ENCODE measurements around the gene TRIO.
"Not testable (repeated sequence)": the region's sequence is repeated elsewhere in the genome, so short reads cannot be mapped to it uniquely, and the experiment has no call there.

TRIO gene

DNA sequence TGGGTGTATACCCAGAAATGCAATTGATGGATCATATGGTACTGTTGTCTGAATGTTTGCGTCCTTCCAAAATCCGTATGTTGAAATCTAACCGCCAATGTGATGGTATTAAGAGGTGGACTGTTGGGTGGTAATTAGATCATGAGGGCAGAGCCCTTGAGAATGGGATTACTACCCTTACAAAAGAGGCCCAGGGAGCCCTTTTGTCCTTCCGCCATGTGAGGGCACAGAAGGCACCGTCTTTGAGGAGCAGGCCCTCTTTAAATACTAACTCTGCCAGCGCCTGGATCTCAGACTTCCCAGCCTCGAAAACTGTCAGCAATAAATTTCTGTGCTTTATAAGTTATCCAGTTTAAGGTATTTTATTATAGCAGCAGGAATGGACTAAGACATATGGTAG lies 282.4 kb downstream of the TRIO start:
- peaks cover 5% of the 10 kb centered on the region for H3K36me3 ChIP-seq (ENCODE audit: control insufficient read depth, insufficient read depth, low read length)
- H3K4me1 ChIP-seq (ENCODE audit: control insufficient read depth, insufficient read depth, low read length), result peaks cover 12% of the 10 kb centered on the region
- H3K9me3 ChIP-seq (ENCODE audit: control insufficient read depth, low read length), result no peaks in the 10 kb centered on the region
- H3K9ac ChIP-seq (ENCODE audit: low read length), result no peak overlapping the region
- no peaks in the 10 kb centered on the region for H3K27me3 ChIP-seq (ENCODE audit: control insufficient read depth, insufficient read depth, low read length)
- no peak overlapping the region for H3K4me3 ChIP-seq (ENCODE audit: low read length)

DNA sequence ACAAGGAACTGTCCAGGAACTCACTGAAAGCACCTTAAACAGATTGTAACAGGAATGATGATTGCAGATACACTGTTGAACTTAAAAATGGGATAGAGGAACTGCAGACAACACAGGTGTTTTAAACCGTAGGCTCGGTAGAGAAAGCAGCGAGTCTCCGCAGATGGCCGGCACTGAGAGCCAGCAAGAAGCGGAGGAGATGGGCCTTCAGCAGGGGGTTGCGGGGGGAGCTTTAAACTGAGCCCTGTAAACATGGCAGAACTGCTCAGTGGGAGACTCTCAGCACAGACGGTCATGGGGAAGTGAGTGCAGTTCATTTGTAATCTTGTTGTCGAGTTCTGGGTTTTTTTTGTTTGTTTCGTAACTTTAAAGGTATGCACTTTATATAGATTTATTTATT lies 283.4 kb downstream of the TRIO start:
- peaks cover 5% of the 10 kb centered on the region for H3K36me3 ChIP-seq (ENCODE audit: control insufficient read depth, insufficient read depth, low read length)
- no peak overlapping the region for H3K9ac ChIP-seq (ENCODE audit: low read length)
- no peak overlapping the region for H3K4me3 ChIP-seq (ENCODE audit: low read length)
- H3K9me3 ChIP-seq (ENCODE audit: control insufficient read depth, low read length), result no peaks in the 10 kb centered on the region
- H3K4me1 ChIP-seq (ENCODE audit: control insufficient read depth, insufficient read depth, low read length), result peaks cover 12% of the 10 kb centered on the region
- H3K27me3 ChIP-seq (ENCODE audit: control insufficient read depth, insufficient read depth, low read length), result no peaks in the 10 kb centered on the region

DNA sequence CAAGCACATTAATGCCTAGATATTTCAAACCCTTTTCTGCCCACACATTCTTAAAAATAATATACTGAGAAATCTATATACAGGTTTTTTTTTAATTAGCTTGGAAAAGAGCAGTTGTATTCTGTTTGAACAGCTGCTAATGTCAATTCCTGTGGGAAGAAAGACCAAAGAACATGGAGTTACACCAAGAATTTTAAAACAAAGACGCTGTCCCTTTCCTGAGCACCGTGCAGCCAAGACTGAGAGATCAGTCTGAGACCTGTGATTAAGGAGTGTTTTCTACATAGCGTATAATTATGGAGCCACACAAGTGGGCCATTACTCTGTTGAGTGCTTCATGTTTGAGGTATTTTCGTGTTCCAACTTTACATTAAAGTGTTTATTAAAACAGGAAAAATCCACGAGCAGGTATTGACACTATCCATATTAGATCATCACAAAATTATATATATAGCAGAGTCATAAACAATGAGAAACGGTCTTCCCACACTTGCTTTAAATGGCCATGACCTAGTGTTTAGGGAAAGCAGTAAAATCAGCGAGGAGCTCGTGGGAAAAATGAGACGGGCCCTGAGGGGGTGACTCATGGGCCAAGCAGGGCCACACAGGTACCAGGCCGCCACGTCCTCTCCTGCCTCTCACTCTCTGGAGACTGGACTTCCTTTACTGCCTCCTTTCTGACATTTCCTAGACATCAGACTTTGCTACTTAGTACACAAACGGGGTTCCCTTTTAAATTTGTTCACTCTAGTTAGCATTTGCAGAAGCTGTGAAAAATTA lies 285.4 kb downstream of the TRIO start:
- Histone ChIP-seq H3K36me3 (ENCODE audit: control insufficient read depth, insufficient read depth, low read length) (no peaks in the 10 kb centered on the region), H3K4me1 (ENCODE audit: control insufficient read depth, insufficient read depth, low read length) (peaks cover 12% of the 10 kb centered on the region), H3K27me3 (ENCODE audit: control insufficient read depth, insufficient read depth, low read length) (no peaks in the 10 kb centered on the region), H3K9ac (ENCODE audit: low read length) (no peak overlapping the region), H3K9me3 (ENCODE audit: control insufficient read depth, low read length) (no peaks in the 10 kb centered on the region), H3K4me3 (ENCODE audit: low read length) (no peak overlapping the region)

DNA sequence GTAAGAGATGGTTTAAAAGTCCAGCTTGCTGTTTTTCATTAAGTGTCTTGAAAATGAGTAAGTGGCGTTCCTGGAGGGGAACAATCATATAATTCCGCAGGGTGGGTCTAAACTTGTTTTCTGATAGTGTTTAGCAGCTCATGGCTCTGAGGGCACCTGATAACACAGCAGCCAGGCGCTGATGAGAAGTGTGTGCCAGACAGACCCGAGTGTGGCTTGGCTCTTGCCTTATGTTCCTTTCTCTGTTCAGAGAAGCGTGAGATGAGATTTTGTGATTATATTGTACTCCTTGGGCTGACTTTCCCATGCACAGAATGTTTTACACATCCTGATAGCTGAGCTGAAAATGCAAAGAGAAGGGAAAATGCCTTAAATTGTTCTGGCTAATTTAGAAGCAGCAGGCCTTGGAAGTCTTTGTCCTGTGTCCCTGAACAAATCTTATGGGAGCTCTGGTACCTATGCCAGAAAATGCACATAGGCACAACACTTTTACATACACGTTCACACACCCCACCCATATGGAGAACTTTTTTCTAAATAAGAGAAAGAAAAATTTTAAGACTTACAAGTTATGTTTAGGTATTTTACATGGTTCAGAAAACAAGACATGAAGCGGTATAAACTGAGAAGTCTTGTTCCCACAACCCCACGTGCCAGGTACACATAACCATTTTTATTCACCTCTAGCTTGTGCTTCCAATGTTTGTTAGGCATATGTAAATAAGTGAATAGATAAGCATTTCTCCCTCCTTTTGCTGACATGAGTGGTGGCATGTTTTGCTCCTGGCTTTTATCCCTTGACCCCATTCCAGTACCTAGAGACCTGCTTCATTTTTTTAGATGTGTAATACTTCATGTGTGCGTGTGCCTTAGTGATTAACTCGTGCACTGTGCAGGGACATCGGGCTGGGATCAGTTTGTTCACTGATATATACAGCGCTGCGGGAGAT lies 286.2 kb downstream of the TRIO start:
- no peak overlapping the region for H3K4me3 ChIP-seq (ENCODE audit: low read length)
- H3K9me3 ChIP-seq (ENCODE audit: control insufficient read depth, low read length), result no peaks in the 10 kb centered on the region
- H3K4me1 ChIP-seq (ENCODE audit: control insufficient read depth, insufficient read depth, low read length), result peaks cover 12% of the 10 kb centered on the region
- no peaks in the 10 kb centered on the region for H3K27me3 ChIP-seq (ENCODE audit: control insufficient read depth, insufficient read depth, low read length)
- no peak overlapping the region for H3K9ac ChIP-seq (ENCODE audit: low read length)
- H3K36me3 ChIP-seq (ENCODE audit: control insufficient read depth, insufficient read depth, low read length), result no peaks in the 10 kb centered on the region

DNA sequence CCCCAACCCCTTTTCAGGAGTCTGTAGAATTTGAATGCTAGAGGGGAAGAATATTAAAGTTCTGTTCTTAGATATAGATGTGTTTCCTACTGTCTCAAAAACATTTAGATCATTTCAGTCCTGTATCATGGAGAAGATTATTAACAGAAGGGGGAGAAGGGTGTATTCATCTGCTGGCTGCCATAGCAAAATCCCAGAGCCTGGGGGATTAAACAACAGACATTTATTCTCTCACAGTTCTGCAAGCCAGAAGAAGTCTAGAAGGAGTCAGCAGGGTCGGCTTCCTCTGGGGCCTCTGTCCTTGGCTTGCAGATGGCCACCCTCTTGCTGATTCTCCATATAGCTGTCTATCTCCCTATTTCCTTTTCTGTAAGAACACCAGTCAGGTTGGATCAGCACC lies 288.4 kb downstream of the TRIO start:
- Histone ChIP-seq H3K9ac (ENCODE audit: low read length) (no peak overlapping the region), H3K27me3 (ENCODE audit: control insufficient read depth, insufficient read depth, low read length) (no peaks in the 10 kb centered on the region), H3K36me3 (ENCODE audit: control insufficient read depth, insufficient read depth, low read length) (no peaks in the 10 kb centered on the region), H3K4me1 (ENCODE audit: control insufficient read depth, insufficient read depth, low read length) (peaks cover 12% of the 10 kb centered on the region), H3K4me3 (ENCODE audit: low read length) (no peak overlapping the region), H3K9me3 (ENCODE audit: control insufficient read depth, low read length) (no peaks in the 10 kb centered on the region)

DNA sequence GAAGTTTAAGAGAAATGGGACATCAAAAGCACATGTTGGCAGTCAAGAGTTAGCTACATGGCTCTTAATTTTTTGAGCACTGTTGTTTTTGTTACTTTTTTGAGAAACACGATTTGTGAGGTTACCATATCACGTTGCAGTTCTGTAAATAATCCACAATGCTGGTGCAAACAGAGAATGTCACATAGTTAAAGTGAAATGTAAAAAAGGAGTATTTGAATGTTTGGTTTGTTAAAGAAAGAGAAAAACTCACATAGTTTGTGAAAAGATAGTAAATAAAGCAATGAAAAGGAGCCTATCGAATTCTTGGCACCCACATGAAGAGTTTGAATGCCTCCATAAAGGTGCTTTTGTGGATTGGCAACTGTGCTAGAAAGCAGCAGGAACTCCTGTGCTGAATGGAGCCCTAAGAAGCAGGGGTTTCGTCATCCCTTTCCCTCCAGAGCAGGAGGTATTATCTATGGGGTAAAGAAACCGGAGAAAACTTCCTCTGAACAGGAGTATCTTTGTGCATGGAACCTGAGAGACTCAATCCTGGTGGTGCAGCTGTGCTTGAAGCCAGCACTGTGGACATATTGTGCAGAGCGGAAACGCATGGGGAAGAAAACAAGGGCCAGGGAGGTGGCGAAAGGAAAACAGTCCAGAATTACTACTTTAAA lies 289.9 kb downstream of the TRIO start:
- Histone ChIP-seq H3K27me3 (ENCODE audit: control insufficient read depth, insufficient read depth, low read length) (no peaks in the 10 kb centered on the region), H3K4me1 (ENCODE audit: control insufficient read depth, insufficient read depth, low read length) (peaks cover 12% of the 10 kb centered on the region), H3K9me3 (ENCODE audit: control insufficient read depth, low read length) (no peaks in the 10 kb centered on the region), H3K4me3 (ENCODE audit: low read length) (no peak overlapping the region), H3K36me3 (ENCODE audit: control insufficient read depth, insufficient read depth, low read length) (no peaks in the 10 kb centered on the region), H3K9ac (ENCODE audit: low read length) (no peak overlapping the region)

DNA sequence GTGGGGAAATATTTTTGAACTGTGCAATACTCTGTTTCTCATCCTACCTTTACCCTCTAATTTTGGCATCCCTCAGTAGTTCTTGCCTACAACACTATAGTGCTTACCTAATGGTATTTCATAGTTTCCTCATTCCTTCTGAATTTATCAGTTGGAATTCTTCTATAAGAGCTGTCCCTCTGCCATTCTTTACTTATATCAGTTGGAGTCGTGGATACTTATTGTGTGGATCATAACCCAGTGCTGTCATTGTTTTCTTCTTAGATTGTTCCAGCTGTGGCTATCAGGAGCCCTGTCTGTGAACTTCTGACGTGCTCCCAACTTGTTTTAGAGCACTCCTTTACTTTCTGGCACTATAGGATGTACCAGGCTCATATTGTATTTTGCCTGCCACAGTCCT lies 292.3 kb downstream of the TRIO start:
- Histone ChIP-seq H3K4me1 (ENCODE audit: control insufficient read depth, insufficient read depth, low read length) (no peaks in the 10 kb centered on the region), H3K4me3 (ENCODE audit: low read length) (no peak overlapping the region), H3K27me3 (ENCODE audit: control insufficient read depth, insufficient read depth, low read length) (no peaks in the 10 kb centered on the region), H3K9ac (ENCODE audit: low read length) (no peak overlapping the region), H3K9me3 (ENCODE audit: control insufficient read depth, low read length) (no peaks in the 10 kb centered on the region), H3K36me3 (ENCODE audit: control insufficient read depth, insufficient read depth, low read length) (no peaks in the 10 kb centered on the region)

DNA sequence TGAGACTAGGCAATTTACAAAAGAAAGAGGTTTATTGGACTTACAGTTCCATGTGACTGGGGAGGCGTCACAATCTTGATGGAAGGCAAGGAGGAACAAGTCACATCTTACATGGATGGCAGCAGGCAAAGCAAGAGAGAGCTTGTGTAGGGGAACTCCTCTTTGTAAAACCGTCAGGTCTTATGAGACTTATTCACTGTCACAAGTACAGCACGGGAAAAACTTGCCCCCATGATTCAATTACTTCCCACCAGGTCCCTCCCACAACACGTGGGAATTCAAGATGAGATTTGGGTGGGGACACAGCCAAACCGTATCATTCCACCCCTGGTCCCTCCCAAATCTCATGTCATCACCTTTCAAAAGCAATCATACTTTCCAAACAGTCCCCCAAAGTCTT lies 293.0 kb downstream of the TRIO start:
- not testable (repeated sequence) for H3K4me1 ChIP-seq (ENCODE audit: control insufficient read depth, insufficient read depth, low read length); H3K36me3 ChIP-seq (ENCODE audit: control insufficient read depth, insufficient read depth, low read length); H3K4me3 ChIP-seq (ENCODE audit: low read length); H3K9me3 ChIP-seq (ENCODE audit: control insufficient read depth, low read length); H3K9ac ChIP-seq (ENCODE audit: low read length); H3K27me3 ChIP-seq (ENCODE audit: control insufficient read depth, insufficient read depth, low read length)

DNA sequence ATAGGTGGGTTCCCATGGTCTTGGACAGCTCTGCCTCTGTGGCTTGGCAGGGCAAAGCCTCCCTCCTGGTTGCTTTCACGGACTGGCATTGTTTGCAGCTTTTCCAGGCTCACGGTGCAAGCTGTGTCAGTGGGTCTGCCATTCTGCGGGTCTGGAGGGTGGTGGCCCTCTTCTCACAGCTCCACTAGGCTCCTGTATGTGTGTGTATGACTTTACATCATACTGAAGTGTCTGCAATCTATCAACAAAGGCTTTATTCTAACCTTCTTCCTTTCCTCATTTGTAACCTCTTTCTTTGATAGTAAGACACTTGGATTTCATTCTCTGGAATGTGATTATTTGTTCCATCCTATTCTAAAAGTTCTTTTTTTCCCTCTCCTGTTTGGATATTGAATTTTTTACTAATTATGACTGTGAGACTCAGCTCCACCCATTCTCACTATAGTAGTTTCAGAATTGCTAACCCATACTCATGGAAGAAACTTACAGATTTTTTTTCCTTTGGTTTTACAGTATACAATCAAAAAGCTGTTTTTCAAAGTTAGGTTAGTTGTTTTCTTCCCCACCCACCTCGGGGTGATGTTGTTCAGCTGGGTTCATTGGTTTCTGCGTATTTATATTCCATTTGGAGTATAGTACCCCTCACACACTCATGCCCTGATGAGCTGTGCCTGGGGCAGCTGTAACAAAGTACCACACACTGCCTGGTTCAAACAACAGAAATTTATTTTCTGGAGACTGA lies 293.8 kb downstream of the TRIO start:
- Histone ChIP-seq H3K4me1 (ENCODE audit: control insufficient read depth, insufficient read depth, low read length) (no peaks in the 10 kb centered on the region), H3K9ac (ENCODE audit: low read length) (no peak overlapping the region), H3K27me3 (ENCODE audit: control insufficient read depth, insufficient read depth, low read length) (no peaks in the 10 kb centered on the region), H3K9me3 (ENCODE audit: control insufficient read depth, low read length) (no peaks in the 10 kb centered on the region), H3K36me3 (ENCODE audit: control insufficient read depth, insufficient read depth, low read length) (no peaks in the 10 kb centered on the region), H3K4me3 (ENCODE audit: low read length) (no peak overlapping the region)

DNA sequence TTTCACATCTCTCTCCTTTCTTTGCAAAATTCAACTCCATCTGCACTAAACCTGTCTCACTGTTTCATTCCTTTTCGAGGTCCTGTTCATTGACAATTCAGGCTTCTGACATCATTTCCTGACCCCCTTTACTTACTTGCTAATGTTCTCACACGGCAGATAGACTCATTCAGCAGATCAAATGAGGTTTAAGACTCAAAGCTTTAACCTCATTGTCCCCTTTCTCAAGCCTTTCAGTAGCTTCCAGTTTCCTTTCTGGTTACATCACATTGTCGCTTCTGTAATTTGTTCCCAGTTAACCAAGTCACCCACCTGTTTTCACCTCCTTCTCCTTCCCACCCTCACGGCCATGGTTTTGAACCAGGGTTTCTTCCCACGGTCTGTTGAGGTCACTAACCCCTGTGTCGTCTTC lies 295.1 kb downstream of the TRIO start:
- Histone ChIP-seq H3K4me3 (ENCODE audit: low read length) (no peak overlapping the region), H3K4me1 (ENCODE audit: control insufficient read depth, insufficient read depth, low read length) (no peaks in the 10 kb centered on the region), H3K36me3 (ENCODE audit: control insufficient read depth, insufficient read depth, low read length) (no peaks in the 10 kb centered on the region), H3K9ac (ENCODE audit: low read length) (no peak overlapping the region), H3K9me3 (ENCODE audit: control insufficient read depth, low read length) (no peaks in the 10 kb centered on the region), H3K27me3 (ENCODE audit: control insufficient read depth, insufficient read depth, low read length) (no peaks in the 10 kb centered on the region)

DNA sequence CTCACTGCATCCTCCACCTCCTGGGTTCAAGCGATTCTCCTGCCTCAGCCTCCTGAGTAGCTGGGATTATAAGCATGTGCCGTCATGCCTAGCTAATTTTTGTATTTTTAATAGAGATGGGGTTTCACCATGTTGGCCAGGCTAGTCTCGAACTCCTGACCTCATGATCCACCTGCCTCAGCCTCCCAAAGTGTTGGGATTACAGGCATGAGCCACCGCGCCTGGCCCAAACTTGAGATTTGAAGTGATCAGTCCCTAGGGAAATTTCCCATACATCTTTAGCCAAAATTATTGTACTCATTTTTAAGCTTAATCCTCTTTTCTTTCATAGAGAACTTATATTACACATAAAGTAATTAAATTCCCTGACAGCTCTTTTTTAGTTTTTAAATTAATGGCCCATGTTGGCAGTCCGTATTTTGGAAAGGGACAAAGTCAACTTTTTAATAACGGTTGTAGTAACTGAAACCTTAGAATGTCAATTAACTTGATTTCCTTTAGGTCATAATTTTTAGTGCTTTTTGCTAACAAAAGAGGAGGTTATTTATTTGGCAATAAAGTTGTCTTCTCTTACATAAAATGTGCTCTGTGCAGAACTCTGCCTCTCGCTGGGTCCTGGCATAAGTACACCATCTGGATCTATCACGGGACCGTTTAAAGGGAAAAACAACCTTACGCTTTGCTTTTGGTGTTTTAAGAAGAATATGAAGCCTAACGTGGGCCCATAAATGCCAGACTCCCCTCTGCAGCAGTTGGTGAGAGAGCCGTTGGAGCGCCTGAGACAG lies 296.1 kb downstream of the TRIO start:
- Histone ChIP-seq H3K4me3 (ENCODE audit: low read length) (no peak overlapping the region), H3K9ac (ENCODE audit: low read length) (no peak overlapping the region)

More for the DNA sequence above, 296.1 kb downstream of the TRIO start:
- H3K4me1 ChIP-seq (ENCODE audit: control insufficient read depth, insufficient read depth, low read length), result no peaks in the 10 kb centered on the region
- H3K9me3 ChIP-seq (ENCODE audit: control insufficient read depth, low read length), result no peaks in the 10 kb centered on the region
- no peaks in the 10 kb centered on the region for H3K36me3 ChIP-seq (ENCODE audit: control insufficient read depth, insufficient read depth, low read length)
- no peaks in the 10 kb centered on the region for H3K27me3 ChIP-seq (ENCODE audit: control insufficient read depth, insufficient read depth, low read length)
